ENCODE results near the gene UNKL.

The UNKL gene

DNA sequence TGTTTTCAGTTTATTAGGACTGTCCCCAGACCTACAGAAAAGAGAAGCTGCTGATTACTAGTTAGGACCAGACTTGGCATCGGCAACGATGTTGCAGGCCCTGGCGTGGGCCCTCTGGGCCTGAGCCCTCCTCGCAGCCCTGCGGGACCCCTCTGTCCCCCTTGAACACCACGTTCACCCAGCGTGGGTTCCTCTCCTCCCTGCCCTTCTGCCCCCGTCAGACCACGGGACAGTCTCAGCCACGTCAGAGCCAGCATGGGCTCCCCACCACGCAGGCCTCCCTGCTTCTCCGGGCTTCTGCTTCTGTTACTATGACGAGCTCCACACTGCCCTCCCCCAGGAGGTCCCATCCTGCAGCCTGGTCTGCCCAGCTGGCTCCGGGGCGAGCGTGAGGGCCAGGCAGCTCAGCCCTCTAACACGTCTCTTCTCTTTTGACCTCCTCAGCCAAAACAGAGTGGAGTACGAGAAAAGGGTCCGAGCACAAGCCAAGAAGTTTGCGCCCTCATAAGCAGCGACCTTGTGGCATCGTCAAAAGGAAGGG is 90.1 kb downstream of the UNKL start:
- TF ChIP-seq, protein P1, sequence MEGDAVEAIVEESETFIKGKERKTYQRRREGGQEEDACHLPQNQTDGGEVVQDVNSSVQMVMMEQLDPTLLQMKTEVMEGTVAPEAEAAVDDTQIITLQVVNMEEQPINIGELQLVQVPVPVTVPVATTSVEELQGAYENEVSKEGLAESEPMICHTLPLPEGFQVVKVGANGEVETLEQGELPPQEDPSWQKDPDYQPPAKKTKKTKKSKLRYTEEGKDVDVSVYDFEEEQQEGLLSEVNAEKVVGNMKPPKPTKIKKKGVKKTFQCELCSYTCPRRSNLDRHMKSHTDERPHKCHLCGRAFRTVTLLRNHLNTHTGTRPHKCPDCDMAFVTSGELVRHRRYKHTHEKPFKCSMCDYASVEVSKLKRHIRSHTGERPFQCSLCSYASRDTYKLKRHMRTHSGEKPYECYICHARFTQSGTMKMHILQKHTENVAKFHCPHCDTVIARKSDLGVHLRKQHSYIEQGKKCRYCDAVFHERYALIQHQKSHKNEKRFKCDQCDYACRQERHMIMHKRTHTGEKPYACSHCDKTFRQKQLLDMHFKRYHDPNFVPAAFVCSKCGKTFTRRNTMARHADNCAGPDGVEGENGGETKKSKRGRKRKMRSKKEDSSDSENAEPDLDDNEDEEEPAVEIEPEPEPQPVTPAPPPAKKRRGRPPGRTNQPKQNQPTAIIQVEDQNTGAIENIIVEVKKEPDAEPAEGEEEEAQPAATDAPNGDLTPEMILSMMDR (IDR thresholded peaks at IDR 0.05), result no peak
- no peak for TF ChIP-seq ZFX (IDR thresholded peaks at IDR 0.05; ENCODE audit: borderline replicate concordance)

DNA sequence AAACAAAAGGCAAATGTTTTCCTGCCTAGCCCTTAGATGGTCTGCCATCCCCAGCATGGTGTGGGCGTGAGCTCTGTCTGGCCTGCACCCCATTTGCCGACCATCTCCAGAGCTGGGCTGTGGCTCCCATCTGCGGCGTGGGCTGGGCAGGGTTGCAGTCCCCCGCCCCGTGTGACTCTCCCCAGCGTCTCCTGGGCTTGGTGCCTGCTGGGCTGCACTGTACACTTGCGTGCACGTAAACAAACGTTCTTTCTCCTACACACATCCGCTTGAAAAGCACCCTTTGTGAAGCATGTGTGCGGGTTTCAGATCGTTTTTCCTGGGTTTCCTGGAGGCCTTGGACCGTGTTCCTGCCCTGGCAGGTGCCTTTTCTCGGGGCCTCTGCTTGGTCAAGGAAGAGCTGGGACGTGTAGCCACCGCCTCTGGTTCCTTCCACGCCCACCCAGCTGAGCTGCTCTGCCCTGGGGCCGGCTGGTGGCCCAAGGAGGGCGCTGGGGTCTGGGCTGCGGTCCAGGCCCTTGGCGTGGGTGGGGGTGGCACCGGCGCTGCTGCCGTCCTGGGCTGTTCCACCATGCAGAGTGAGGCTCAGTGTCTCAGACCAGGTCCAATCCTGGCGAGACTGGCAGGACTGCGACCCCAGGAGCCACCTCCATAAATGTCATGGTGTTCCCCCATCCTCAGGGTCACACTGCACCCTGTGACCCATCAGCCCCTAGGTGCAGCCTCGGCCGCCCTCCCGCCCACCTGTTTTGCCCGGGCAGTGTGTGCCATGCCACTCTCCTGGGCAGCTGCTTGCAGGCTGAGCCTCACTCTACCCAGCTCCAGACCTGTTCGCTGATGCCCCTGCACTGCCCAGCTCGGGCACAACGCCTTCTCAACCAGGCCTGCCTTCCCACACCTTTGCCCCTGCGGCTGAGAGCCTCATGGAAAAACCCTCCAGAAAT is 90.9 kb downstream of the UNKL start:
- H3K27ac ChIP-seq, result no peak overlapping the region
- TF ChIP-seq, protein P1 (IDR thresholded peaks at IDR 0.05), result no peak
- no peak for TF ChIP-seq ZFX (IDR thresholded peaks at IDR 0.05; ENCODE audit: borderline replicate concordance)

More for the DNA sequence above, 90.1 kb downstream of the UNKL start:
- H3K27ac ChIP-seq, result no peak overlapping the region

DNA sequence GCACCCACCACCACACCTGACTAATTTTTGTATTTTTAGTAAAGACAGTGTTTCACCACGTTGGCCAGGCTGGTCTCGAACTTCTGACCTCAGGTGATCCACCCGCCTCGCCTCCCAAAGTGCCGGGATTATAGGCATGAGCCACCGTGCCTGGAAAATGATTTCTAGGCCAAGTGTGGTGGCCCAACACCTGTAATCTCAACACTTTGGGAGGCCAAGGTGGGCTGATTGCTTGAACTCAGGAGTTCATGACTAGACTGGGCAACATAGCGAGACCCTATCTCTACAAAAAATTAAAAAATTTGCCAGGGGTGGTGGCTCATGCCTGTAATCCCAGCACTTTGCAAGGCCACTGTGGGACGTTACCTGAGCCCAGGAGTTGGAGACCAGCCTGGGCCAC is 92.1 kb downstream of the UNKL start:
- no peak for TF ChIP-seq ZFX (IDR thresholded peaks at IDR 0.05; ENCODE audit: borderline replicate concordance)
- H3K27ac ChIP-seq, result no peak overlapping the region

DNA sequence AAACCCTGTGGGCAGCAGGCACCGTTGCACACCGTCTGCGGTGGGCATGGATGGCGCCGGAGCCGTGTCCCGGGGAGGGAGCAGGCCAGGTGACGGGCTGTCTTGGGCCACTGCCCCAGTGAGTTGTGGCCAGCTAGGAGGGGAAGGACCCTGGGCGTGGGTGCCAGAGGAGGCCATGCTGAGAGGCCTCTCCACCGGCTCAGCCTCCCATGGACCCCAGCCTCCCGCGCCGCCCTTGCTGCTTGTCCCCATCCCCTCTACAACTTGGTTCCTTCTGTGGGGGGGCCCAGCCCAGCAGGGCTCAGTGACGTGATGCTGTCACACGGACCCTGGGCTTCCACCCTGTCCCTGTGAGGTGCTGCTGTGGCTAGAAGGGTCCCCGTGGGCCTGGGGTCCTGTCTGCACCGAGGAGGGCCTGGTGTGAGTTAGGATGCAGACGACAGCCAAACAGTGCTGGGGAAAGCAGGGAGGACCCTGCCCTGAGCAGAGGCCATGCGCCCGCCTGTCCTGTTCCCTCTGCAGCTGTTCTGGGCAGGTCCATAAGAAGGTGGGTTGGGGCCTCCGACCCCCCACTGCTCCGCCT is 93.8 kb downstream of the UNKL start:
- no peak overlapping the region for H3K27ac ChIP-seq
- TF ChIP-seq, protein P1 (IDR thresholded peaks at IDR 0.05), result no peak
- no peak for TF ChIP-seq ZFX (IDR thresholded peaks at IDR 0.05; ENCODE audit: borderline replicate concordance)

DNA sequence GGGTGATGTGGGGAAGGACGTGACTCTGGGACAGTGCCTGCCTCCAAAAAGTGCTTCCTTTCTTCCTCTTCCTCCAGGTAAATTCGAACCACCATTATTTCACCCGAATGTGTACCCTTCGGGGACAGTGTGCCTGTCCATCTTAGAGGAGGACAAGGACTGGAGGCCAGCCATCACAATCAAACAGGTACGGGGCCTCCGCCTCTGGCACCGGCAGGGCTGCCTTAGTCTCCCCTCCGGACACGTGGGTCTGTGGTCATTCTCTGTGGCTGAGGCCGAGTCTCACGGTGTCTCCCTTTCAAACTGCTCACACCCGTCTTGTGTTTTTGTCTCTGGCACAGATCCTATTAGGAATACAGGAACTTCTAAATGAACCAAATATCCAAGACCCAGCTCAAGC is 94.4 kb downstream of the UNKL start:
- no peak overlapping the region for H3K27ac ChIP-seq
- TF ChIP-seq, protein P1 (IDR thresholded peaks at IDR 0.05), result no peak
- no peak for TF ChIP-seq ZFX (IDR thresholded peaks at IDR 0.05; ENCODE audit: borderline replicate concordance)

DNA sequence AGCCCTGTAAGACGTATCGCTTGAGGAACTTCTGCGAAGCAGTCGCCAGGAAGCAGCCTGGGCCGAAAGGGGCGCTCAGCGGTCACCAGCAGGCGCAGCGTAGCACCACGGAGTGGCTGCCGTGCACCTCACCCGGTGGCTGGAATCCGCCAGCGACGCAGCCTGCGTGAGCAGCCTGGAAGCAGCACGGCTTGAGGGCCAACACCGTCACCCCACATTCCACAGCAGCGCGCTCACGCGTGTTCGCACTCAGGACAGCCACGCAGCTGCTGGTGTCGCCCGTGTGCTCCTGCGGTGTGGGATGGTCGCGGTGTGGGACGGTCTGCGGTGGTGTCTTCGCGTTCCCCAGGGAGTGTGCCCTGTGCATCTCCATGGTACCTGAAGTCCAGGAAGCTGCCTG is 95.5 kb downstream of the UNKL start:
- TF ChIP-seq ZFX (IDR thresholded peaks at IDR 0.05; ENCODE audit: borderline replicate concordance), result no peak
- TF ChIP-seq, protein P1 (IDR thresholded peaks at IDR 0.05), result no peak
- H3K27ac ChIP-seq, result no peak overlapping the region

DNA sequence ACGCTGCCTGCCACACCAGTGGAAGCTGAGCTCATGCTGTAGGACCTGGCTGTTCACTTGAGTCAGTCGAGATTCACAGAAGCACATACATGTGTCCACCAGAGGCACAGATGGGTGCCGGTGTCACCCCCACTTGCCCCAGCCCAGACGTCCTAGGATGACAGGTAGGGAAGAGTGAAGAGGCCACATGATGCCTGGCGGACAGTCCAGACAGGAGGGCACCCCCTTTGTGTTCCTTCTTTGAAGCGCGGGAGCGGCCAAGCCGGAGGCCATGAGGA is 96.3 kb downstream of the UNKL start:
- TF ChIP-seq, protein P1 (IDR thresholded peaks at IDR 0.05), result no peak
- no peak for TF ChIP-seq ZFX (IDR thresholded peaks at IDR 0.05; ENCODE audit: borderline replicate concordance)
- H3K27ac ChIP-seq, result no peak overlapping the region

All from 22Rv1 (cell line).